Loucy (cell line): Measurements from ENCODE around the gene RHBDF2.

Source experiments
- H2AFZ ChIP-seq: fragments of 200-600 bp; sonication (generic); 2 replicates; pipeline ENCODE4 v1.6.0; 2016; ENCODE audit warnings: antibody characterized with exemption, mild to moderate bottlenecking, low read length, moderate library complexity
- H3F3A ChIP-seq: fragments of 200-600 bp; 2 replicates; pipeline ENCODE4 v1.6.0; 2016; ENCODE audit warnings: antibody characterized with exemption, low read depth, mild to moderate bottlenecking
- H3K27me3 ChIP-seq: fragments of 200-600 bp; sonication (generic); 2 replicates; pipeline ENCODE4 v1.6.1; 2014; ENCODE audit warnings: low read length, mild to moderate bottlenecking; ENCODE audit not compliant: insufficient read depth, poor library complexity, severe bottlenecking
- H3K36me3 ChIP-seq: fragments of 200-600 bp; sonication (generic); 2 replicates; pipeline ENCODE4 v1.6.1; 2016; ENCODE audit warnings: low read length; ENCODE audit not compliant: insufficient read depth
- H3K4me1 ChIP-seq: fragments of 200-600 bp; sonication (generic); 2 replicates; pipeline ENCODE4 v1.5.1; 2014; ENCODE audit warnings: low read length, mild to moderate bottlenecking; ENCODE audit not compliant: insufficient read depth, poor library complexity, severe bottlenecking
- H3K4me2 ChIP-seq: fragments of 200-600 bp; sonication (generic); 2 replicates; pipeline ENCODE4 v1.6.0; 2014; ENCODE audit warnings: antibody characterized with exemption, low read length, low read depth, mild to moderate bottlenecking; ENCODE audit not compliant: poor library complexity, severe bottlenecking
- H3K4me3 ChIP-seq: fragments of 200-600 bp; sonication (generic); 2 replicates; pipeline ENCODE4 v1.5.1; 2014; ENCODE audit warnings: low read length, mild to moderate bottlenecking, mixed read lengths; ENCODE audit not compliant: poor library complexity, severe bottlenecking
- H3K79me2 ChIP-seq: fragments of 200-600 bp; sonication (generic); 2 replicates; pipeline ENCODE4 v1.6.1; 2014; ENCODE audit warnings: low read length; ENCODE audit not compliant: insufficient read depth
- H3K9ac ChIP-seq: fragments of 200-600 bp; sonication (generic); 2 replicates; pipeline ENCODE4 v1.6.0; 2014; ENCODE audit warnings: mild to moderate bottlenecking, low read depth, low read length, moderate library complexity; ENCODE audit not compliant: poor library complexity, severe bottlenecking
- H3K9me2 ChIP-seq: fragments of 200-600 bp; sonication (generic); replicated peaks from 2 replicates; pipeline ENCODE4 v1.6.1; 2016; ENCODE audit warnings: low read depth, low read length, mixed read lengths
- H3K9me3 ChIP-seq: fragments of 200-600 bp; sonication (generic); 2 replicates; pipeline ENCODE4 v1.6.1; 2014; ENCODE audit warnings: mild to moderate bottlenecking, antibody characterized with exemption, low read length, low read depth; ENCODE audit not compliant: insufficient read depth
- H4K20me1 ChIP-seq: fragments of 200-600 bp; sonication (generic); 2 replicates; pipeline ENCODE4 v1.6.0; 2014; ENCODE audit warnings: antibody characterized with exemption, low read length, mild to moderate bottlenecking; ENCODE audit not compliant: insufficient read depth, poor library complexity, severe bottlenecking
- CTCF ChIP-seq: fragments of 200-600 bp; sonication (generic); conservative IDR thresholded peaks from 2 replicates; pipeline ENCODE4 v1.5.1; 2014; ENCODE audit warnings: mild to moderate bottlenecking, antibody characterized with exemption, low read length
- EZH2phosphoT487 ChIP-seq: fragments of 200-600 bp; IDR thresholded peaks from 2 replicates; pipeline ENCODE4 v1.6.1; 2018; ENCODE audit warnings: antibody characterized with exemption, mild to moderate bottlenecking, moderate library complexity, borderline replicate concordance

RHBDF2 gene

GRCh38 chr17:76438906-76439305 is 62.3 kb downstream of the RHBDF2 start:
- Histone ChIP-seq H3K36me3 (peaks cover 4% of the 10 kb centered on the region; the same call in 1 of the 2 replicates), H3F3A (no peaks in the 10 kb centered on the region), H3K9ac (no peak overlapping the region), H3K4me1 (peaks cover 52% of the 10 kb centered on the region), H4K20me1 (peaks cover 38% of the 10 kb centered on the region), H3K9me2 (no peaks in the 10 kb centered on the region), H3K9me3 (no peaks in the 10 kb centered on the region), H3K4me3 (no peak overlapping the region), H3K4me2 (no peak overlapping the region), H2AFZ (no peak overlapping the region), H3K27me3 (no peaks in the 10 kb centered on the region), H3K79me2 (peaks cover 94% of the 10 kb centered on the region)
- TF ChIP-seq CTCF = no peak

- H3K27me3 ChIP-seq = no peaks in the 10 kb centered on the region
- peaks cover 35% of the 10 kb centered on the region for H4K20me1 ChIP-seq
- H3K4me1 ChIP-seq = peaks cover 42% of the 10 kb centered on the region
- H3K4me2 ChIP-seq = no peak overlapping the region
- TF ChIP-seq CTCF = no peak
- no peak for TF ChIP-seq EZH2phosphoT487
- peaks cover 94% of the 10 kb centered on the region for H3K79me2 ChIP-seq
- H3K9me3 ChIP-seq = no peaks in the 10 kb centered on the region
- no peak overlapping the region for H2AFZ ChIP-seq
- no peaks in the 10 kb centered on the region for H3K9me2 ChIP-seq
- no peaks in the 10 kb centered on the region for H3F3A ChIP-seq
- H3K4me3 ChIP-seq = no peak overlapping the region
- H3K9ac ChIP-seq = no peak overlapping the region
- H3K36me3 ChIP-seq = peaks cover 4% of the 10 kb centered on the region; the same call in 1 of the 2 replicates
These were observed 63.5 kb downstream of the RHBDF2 start for GRCh38 chr17:76437467-76438402.

- no peaks in the 10 kb centered on the region for H3K27me3 ChIP-seq
- H4K20me1 ChIP-seq = peaks cover 31% of the 10 kb centered on the region
- no peaks in the 10 kb centered on the region for H3K9me3 ChIP-seq
- H3K9ac ChIP-seq = no peak overlapping the region
- H3K79me2 ChIP-seq = peaks cover 94% of the 10 kb centered on the region
- peaks cover 22% of the 10 kb centered on the region for H3K4me1 ChIP-seq
- TF ChIP-seq EZH2phosphoT487 (no peak), CTCF (no peak)
- no peaks in the 10 kb centered on the region for H3F3A ChIP-seq
- no peak overlapping the region for H2AFZ ChIP-seq
- no peak overlapping the region for H3K4me3 ChIP-seq
- peaks cover 4% of the 10 kb centered on the region; the same call in 1 of the 2 replicates for H3K36me3 ChIP-seq
- no peaks in the 10 kb centered on the region for H3K9me2 ChIP-seq
- H3K4me2 ChIP-seq = no peak overlapping the region
These were observed 65.5 kb downstream of the RHBDF2 start for GRCh38 chr17:76435751-76436150.
